A673 (cell line): ENCODE data around the gene DUSP11.

ENCODE experiments used
- CTCF ChIP-seq: fragments of 300-800, 200-600 bp; sonication (generic); conservative IDR thresholded peaks from 2 replicates; pipeline ENCODE4 v1.5.1; 2017; ENCODE audit warnings: low read depth, mild to moderate bottlenecking, antibody characterized with exemption, low read length, moderate library complexity, mixed read lengths
- EZH2 ChIP-seq: fragments of 200-600 bp; sonication (generic); IDR thresholded peaks from 2 replicates; pipeline ENCODE4 v1.6.1; 2017; ENCODE audit warnings: borderline replicate concordance, low read depth, mild to moderate bottlenecking, mixed read lengths, antibody characterized with exemption, low read length; ENCODE audit not compliant: poor library complexity, severe bottlenecking

- no peak for TF ChIP-seq CTCF
- no peak for TF ChIP-seq EZH2
Measured at GRCh38 chr2:73766994-73767393, 12.9 kb downstream of the DUSP11 start.
